Cardiac fibroblast (primary cell): ENCODE data around the gene MLXIPL.

Source experiments
- DNase-seq, 2 donors: peaks; one replicate each; pipeline versions ENCODE4 v3.0.0 to v3.0.0-alpha.2; 2010; ENCODE audit warnings: low read depth in 2 of 2
- H3K4me3 ChIP-seq, 2 donors: replicated peaks in 1 of 2; 1 replicate in 1 of 2; 2 replicates in 1 of 2; pipeline ENCODE4 v1.5.1; 2011; ENCODE audit warnings: low read depth in 2 of 2, low read length in 2 of 2, mild to moderate bottlenecking in 2 of 2, moderate library complexity in 1 of 2
- CTCF ChIP-seq: IDR thresholded peaks from one replicate; pipeline ENCODE4 v1.5.1; 2011; ENCODE audit warnings: low read depth, mild to moderate bottlenecking, low read length, inconsistent platforms

MLXIPL gene

GRCh38 chr7:73599916-73600315 lies 24.4 kb downstream of the MLXIPL start:
- no peak for DNase-seq
- TF ChIP-seq CTCF, result no peak
- H3K4me3 ChIP-seq, result no peak overlapping the region

GRCh38 chr7:73599151-73599882 lies 25.0 kb downstream of the MLXIPL start:
- no peak for DNase-seq
- no peak overlapping the region for H3K4me3 ChIP-seq
- no peak for TF ChIP-seq CTCF

- no peak for DNase-seq
- H3K4me3 ChIP-seq, result no peak overlapping the region
- no peak for TF ChIP-seq CTCF
Observed at GRCh38 chr7:73597978-73598782, 26.1 kb downstream of the MLXIPL start.

GRCh38 chr7:73596191-73597065 lies 27.9 kb downstream of the MLXIPL start:
- DNase-seq, result no peak
- H3K4me3 ChIP-seq, result no peak overlapping the region
- TF ChIP-seq CTCF, result no peak

GRCh38 chr7:73595358-73595757 lies 29.0 kb downstream of the MLXIPL start:
- no peak for TF ChIP-seq CTCF
- H3K4me3 ChIP-seq, result no peak overlapping the region
- no peak for DNase-seq

GRCh38 chr7:73593207-73594045 lies 30.9 kb downstream of the MLXIPL start:
- no peak overlapping the region for H3K4me3 ChIP-seq
- no peak for DNase-seq
- no peak for TF ChIP-seq CTCF
